G401.6 (cell line): Measurements from ENCODE around the gene RAB28.
"Not testable (repeated sequence)": the region's sequence is repeated elsewhere in the genome, so short reads cannot be mapped to it uniquely, and the experiment has no call there.

Source experiments
- FAIRE-seq: peaks from 2 replicates; lab custom pipeline; 2012; peaks lifted over from hg19 to GRCh38; lab: Jason Lieb, UNC

The RAB28 gene

DNA sequence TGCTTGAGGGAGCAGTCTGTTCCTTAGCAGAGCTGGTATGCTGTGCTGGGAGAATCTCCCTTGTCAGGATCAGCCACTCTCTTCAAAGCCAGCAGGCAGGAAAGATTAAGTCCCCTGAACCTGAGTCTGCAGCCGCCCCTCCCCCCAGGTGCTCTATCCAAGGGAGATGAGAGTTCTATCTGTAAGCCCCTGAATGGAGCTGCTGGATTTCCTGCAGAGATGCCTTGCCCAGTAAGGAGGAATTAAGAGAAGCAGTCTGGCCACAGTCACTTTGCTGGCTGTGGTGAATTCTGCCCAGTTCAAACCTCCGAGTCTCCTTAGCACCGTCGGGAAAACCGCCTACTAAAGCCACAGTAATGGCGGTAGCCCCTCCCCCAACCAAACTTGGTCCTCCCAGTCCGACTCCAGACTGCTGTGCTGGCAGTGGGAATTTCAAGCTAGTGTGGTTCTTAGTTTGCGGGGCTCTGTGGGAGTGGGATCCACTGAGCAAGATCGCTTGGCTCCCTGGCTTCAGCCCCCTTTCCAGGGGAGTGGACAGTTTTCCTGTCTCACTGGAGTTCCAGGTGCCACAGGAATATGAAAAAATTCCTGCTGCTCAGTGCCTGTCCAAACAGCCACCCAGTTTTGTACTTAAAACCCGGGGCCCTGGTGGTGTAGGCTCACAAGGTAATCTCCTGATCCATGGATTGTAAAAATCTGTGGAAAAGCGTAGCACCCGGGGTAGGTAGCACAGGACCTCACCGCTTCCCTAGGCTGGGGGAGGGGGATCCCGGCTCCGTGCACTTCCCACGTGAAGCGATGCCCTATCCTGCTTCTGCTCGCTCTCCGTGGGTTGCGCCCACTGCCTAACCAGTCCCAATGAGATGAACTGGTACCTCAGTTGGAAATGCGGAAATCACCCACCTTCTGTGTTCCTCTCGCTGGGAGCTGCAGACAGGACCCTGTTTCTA, 38.0 kb downstream of the RAB28 start:
- FAIRE-seq, result no peak

DNA sequence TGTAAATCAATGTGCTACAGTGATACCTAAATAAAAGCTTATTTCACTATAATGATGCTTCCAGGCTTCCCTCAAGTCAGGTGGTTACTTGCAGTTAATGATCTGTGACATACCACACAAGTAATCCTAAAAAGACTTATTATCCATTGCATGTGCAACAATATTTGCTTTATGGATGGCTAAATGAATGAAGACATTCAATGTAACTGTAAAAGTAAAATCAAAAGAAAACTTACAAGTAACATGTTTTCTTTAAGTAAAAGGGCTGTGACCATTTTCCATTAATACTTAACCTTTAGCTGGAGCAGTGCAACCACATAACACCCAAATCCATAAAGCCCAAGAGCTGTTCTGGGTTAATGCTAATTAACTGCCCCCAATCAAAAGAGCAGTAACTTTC, 42.6 kb downstream of the RAB28 start:
- FAIRE-seq, result no peak

DNA sequence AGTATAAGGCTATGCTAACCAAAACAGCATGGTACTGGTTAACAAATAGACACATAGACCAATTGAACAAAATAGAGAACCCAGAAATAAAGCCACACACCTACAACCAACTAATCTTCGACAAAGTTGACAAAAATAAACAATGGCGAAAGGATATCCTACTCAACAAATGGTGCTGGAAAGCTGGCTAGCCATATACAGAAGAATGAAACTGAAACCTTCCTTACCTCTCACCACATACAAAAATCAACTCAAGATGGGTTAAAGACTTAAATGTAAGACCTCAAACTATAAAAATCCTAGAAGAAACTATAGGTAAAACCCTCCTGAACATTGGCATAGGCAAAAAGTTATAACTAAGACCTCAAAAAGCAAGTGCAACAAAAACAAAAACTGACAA, 47.2 kb downstream of the RAB28 start:
- no peak for FAIRE-seq

DNA sequence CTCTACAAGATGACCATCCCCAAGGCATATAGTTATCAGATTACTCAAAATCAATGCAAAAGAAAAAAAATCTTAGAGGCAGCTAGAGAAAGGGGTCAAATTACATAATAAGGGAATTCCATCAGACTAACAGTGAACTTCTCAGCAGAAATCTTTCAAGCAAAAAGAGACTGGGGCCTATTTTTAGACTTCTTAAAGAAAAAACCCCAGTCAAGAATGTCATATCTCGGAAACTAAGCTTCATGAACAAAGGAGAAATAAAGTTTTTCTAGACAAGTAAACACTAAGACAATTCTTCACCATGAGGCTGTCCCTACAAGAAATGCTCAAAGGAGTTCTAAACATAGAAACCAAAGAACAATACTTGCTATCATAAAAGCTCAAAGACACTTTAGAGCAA, 51.7 kb downstream of the RAB28 start:
- no peak for FAIRE-seq

DNA sequence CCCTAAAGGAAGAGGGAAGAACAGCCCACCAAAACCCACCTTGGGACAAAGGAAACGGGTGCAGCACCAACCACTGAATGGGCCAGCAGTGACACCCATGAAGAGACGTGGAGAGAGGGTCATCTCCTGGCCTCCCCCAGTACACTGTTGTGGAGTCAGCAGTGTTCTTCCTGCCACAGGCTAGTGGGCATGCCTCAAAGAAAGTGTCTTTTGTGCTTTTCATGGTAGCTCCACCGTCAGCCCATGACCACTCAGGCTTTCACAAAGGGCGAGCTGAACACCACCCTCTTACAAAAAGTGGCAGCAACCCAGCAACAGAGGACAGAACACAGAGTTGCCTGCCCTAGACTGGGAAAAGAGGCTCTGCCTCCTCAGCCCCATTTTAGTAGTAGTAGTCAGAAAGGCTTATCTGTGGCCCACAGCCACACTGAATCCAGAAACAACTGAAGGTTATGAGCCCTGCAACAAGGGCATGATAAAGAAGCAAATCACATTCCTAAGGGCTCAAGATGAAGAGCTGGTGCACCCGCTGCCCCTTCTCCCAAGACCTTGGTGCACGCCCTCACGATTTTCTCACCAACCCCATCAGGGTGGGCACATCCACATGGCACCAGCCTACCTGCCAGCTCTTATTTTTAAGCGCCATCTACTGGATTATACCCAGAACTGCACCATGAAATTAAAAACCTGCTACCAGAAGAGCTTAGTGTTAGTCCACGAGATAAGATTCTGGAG, 53.1 kb downstream of the RAB28 start:
- no peak for FAIRE-seq

DNA sequence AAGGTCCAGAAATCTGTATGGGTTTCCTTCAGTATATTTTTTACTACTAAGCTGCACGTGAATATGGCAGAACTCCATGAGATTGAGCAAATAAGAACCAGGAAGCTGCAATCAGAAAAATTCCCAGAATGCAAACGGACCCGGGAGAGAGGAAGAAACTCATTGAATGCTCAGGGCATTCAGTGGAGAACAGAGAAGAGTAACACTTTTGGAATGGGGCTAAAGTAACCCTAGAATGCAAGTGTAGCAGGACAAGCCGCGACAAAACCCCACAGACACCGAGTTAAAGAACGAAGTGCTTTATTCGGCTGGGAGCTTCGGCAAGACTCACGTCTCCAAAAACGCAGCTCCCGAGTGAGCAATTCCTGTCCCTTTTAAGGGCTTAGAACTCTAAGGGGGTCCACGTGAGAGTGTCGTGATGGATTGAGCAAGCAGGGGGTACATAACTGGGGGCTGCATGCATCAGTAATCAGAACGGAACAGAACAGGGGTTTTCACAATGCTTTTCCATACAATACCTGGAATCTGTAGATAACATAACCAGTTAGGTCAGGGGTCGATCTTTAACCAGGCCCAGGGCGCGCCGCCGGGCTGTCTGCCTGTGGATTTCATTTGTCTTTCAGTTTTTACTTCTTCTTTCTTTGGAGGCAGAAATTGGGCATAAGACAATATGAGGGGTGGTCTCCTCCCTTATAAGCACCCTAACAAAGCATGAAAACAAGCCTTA, 56.4 kb downstream of the RAB28 start:
- FAIRE-seq, result no peak

DNA sequence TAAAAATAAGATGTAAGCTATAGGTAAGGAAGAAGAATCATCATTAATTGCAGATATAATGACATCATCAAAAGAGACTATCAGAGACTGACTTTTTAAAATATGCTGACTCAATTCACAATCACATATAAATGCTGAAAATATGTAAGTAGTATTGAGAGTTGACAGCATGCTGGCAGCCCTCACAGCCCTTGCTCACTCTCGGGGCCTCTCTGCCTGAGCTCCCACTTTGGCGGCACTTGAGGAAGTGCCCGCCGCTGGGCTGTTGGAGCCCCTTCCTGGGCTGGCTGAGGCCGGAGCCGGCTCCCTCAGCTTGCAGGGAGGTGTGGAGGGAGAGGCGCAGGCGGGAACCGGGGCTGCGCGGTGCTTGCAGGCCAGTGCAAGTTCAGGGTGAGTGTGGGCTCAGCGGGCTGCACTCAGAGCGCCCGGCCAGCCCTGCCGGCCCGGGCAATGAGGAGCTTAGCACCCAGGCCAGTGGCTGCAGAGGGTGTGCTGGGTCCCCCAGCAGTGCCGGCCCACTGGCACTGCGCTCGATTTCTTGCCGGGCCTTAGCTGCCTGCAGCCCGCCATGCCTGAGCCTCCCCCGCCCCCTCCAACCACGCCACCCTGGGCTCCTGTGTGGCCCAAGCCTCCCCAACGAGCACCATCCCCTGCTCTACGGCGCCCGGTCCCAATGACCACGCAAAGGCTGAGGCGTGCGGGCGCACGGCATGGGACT, 68.9 kb downstream of the RAB28 start:
- FAIRE-seq, result no peak

DNA sequence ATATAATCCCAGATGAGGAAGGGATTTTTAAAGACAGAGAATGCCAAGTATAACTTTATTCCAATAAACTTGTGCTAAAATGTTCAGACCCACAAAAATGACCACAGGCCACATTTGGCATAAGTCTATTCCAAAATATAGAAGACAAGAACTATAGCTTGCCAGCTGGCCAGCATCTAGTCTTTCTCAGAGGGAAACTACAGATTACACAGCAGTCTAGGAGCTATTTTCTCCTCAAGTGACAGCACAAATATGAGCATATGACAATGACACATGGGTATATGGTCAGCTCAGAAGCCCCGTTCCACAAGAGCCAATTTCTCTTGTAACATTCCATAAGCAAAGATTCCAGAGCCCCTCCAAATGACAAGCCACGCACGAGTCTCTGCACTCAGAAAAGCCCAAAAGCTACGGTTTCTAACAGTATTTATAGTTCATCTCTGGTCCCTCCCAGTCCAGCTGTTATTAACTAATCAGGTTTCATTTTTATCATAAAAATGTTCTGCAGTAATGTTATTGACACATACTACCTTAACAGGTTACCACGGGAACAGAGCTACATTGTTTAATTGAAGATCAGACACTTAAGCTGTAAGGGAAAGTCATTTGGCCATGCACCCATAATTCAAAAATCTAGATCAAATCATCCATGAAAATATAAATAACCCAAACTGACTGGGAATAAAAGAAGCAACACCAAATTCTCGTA, 70.3 kb downstream of the RAB28 start:
- FAIRE-seq, result no peak

DNA sequence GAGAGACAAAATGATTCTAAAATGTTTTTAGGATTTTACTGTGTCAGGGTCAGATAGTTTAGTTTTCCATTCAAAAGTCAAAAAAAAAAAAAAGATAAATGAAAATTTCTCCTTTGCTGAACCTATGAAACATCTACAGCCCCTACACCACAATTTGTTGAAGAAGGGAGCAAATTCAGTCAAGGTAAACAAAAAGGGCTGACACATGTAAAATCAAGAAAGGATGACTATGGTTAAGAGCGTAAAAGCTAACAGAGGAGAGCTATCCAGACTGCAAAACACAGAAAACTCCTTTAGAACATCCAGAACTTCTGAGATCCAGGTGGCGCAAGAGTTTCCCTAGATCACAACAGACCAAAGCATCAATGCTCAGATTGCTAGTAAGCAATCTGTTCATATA, 72.2 kb downstream of the RAB28 start:
- no peak for FAIRE-seq

DNA sequence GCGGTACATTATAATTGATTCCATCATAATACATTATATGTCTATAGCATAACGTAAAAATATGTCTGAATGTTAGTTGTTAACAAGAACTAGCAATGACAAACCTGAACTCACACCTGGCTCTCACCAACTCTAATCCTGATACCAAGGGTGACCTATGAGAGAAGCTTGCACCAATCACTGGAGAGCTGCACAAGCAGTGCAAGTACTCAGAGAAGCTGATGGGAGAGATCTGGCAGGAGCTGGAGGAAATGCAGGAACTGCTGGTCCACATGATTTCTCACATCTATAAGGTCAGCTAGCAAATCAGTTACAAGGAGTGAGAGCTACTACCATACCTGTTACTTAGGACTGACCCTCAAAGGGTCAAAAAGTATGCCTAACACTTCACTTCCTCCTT, 74.8 kb downstream of the RAB28 start:
- FAIRE-seq, result no peak

DNA sequence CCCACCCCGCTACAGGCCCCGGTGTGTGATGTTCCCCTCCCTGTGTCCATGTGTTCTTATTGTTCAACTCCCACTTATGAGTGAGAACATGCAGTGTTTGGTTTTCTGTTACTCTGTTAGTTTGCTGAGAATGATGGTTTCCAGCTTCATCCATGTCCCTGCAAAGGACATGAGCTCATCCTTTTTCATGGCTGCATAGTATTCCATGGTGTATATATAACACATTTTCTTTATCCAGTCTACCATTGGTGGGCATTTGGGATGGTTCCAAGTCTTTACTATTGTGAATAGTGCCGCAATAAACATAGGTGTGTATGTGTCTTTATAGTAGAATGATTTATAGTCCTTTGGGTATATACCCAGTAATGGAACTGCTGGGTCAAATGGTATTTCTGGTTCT, 78.0 kb downstream of the RAB28 start:
- not testable (repeated sequence) for FAIRE-seq

DNA sequence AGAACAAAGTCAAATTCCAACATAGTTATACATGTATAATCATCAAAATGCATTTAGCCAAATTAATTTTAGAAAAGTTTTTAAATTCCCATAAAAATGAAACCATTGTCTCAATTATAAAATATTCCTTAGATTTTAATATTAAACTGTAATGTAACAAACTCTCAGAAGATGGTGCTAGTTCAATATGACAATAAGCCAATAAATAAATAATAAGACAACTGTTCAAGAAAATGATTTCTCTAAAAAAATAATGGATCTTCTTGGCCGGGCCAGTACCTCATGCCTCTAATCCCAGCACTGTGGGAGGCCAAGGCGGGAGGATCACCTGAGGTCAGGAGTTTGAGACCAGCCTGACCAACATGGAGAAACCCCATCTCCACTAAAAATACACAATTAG, 80.3 kb downstream of the RAB28 start:
- FAIRE-seq, result peak; percentile 19

DNA sequence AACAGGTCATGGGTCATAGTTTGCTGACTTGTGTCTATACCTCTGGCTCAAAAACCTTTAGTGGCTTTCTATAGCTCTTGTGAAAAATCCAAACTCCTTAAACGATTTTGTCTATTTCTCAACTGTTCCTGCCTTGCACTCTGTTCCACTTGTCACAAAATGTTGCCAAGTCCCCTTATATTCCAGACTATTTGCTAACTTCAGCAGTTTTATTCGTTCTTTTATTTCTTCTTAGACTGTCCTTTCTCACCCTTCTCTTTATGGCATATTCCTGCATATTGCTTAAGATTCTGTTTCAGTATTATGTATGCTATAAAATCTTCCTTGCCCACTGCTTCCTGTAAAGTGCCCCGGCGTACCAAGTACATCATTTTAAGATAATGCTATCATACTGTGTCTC, 80.8 kb downstream of the RAB28 start:
- FAIRE-seq, result no peak

DNA sequence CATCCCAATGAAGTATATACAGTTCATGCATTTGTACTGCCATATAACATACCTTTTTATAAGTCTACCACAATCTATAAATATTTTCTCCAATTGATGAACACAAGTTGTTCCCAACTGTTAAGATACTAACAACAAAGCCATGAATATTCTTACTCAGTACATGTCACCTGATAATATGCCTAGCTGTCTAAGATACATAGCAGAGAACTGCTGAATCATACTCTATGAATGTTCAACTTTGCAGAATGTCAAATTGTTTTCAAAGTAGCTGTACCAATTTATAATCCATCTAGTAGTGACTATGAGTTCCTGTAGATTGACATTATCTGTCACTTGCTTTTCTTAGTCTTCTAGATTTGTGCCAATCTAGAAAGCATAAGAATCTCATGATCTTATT, 84.9 kb downstream of the RAB28 start:
- FAIRE-seq, result no peak

DNA sequence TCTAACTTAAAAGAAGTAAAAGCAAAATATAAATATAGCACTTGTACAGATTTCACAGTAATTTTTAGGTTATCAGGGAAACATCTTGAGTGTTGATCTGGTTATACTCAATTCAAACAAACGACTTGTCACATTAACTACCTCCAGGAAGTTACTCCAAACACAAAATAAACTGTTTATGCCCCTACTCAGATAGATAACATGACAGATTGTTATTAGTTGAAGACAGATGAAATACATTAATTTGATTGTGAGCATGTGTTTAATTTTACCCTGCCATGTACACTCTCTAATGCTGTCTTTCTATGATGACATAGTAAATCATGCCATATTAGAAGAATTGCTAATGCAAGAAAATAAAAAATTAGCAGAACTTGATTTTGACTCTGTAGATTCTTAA, 88.0 kb downstream of the RAB28 start:
- no peak for FAIRE-seq

DNA sequence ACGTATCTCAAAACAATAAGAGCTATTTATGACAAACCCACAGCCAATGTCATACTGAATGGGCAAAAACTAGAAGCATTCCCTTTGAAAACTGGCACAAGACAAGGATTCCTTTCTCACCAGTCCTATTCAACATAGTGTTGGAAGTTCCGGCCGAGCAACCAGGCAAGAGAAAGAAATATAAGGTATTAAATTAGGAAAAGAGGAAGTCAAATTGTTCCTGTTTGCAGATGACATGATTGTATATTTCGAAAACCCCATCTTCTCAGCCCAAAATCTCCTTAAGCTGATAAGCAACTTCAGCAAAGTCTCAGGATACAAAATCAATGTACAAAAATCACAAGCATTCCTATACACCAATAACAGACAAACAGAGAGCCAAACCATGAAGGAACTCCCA, 94.2 kb downstream of the RAB28 start:
- FAIRE-seq, result not testable (repeated sequence)

DNA sequence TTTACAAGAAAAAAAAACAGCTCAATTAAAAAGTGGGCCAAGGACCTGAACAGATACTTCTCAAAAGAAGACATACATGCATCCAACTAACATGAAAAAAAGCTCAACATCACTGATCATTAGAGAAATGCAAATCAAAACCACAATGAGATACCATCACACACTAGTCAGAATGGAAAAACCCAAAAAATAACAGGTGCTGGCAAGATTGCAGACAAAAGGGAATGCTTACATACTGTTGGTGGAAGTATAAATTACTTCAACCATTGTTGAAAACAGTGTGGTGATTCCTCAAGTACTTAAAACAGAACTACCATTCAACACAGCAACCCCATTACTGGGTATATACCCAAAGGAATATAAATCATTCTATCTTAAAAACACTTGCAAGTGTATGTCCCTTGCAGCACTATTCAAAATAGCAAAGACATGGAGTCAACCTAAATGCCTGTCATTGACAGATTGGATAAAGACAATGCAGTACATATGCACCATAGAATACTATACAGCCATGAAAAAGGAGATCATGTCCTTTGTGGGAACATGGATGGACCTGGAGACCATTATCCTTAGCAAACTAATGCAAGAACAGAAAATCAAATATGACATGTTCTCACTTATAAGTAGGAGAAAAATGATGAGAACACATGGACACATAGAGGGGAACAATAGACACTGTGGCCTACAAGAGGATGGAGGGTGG, 97.6 kb downstream of the RAB28 start:
- no peak for FAIRE-seq

DNA sequence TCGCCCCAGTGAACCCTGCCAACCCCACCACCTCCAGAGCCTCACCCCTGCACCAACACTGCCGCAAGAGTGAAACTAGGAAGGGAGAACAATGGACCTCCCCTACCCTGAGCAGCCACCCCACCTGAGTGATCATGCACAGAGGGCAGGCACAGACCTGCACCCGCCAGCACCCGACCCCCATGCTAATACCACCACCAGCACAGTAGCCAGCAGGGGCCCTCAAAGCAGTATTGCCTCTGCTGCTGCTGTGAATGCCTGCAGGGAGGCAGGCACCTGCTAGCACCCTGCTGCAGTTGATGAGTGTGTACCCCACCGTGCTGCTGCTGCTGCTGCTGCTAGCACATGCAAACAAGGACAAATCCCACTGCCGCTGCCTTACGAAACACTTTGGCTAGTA, 100.1 kb downstream of the RAB28 start:
- no peak for FAIRE-seq

DNA sequence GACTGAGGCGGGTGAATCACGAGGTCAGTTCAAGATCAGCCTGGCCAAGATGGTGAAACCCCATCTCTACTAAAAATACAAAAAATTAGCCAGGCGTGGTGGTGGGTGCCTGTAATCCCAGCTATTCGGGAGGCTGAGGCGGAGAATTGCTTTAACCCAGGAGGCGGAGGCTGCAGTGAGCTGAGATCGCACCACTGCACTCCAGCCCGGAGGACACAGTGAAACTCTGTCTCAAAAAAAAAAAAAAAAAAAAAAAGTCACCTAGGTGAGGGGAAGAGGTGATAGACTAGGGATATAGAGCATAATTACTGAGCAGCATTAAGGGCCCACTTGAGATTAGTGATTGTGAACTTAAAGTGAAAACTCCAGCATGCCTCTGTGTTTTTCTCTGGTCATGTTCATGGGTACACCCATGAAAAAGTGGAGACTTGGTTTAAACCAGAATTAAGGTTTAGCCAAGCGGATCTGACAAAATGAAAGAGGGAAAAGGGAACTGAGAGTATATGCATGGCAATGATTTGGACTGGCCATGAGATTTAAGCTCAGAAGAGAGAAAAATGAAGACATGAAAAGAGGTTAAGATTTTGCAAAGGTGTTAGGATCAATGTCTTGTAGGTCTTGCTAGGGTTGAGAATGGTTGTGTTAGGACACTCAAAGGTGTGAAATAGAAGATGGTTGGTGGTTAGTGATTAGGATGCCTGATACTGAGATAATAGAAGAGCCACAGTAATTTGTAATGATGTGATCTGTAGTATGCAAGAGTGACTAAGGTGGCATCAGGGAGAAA, 105.0 kb downstream of the RAB28 start:
- FAIRE-seq, result no peak

DNA sequence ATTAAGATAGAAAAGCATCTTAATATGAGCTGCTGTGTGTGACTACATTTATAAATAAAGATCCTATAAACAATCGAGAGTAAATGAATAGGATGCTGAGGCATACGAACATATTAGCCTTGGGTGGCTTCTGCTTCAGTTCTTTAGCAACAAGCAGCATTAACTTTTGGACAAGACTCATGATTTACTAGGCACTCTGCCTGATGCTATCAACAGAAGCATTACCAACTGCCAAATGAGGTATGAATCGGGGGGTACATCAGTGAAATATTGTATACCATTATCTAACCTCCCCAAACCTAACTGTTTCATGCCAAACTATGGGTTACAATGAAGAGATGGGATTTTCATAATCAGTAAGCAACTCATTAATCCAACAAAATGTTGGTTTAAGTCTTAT, 113.1 kb downstream of the RAB28 start:
- FAIRE-seq, result no peak
